Right forelimb (tissue), 1 donor: ENCODE results near the gene HSPG2.
"Not testable (repeated sequence)": the region's sequence is repeated elsewhere in the genome, so short reads cannot be mapped to it uniquely, and the experiment has no call there.

Experiments used
- DNase-seq: peaks from one replicate; pipeline ENCODE4 v3.0.0-alpha.2; 2018

HSPG2 gene

DNA sequence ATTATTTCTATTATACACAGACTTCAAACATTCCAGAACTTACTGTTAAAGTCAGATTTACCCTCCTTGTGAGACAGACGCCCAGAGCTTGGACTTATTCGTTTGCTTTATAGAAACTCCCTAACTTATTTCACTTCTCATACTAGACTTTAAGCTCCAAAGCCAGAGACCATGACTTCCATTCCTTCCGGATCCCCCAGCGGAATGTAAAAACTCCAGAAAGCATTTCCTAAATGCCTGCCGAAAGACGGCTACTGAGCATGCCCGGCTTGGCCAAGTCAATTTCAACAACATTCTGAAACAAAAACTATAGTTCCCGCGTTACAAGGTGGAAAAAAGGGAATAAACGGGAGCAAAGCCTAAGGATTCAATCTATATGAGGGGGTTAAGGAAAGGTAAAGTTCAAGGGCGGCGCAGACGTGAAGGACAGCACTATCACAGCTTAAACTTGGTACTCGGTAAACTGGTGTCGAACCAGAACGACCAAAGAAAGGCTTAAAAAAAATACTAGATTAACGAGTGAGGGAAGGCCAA is 155.2 kb downstream of the HSPG2 start:
- peak; percentile 45 for DNase-seq

DNA sequence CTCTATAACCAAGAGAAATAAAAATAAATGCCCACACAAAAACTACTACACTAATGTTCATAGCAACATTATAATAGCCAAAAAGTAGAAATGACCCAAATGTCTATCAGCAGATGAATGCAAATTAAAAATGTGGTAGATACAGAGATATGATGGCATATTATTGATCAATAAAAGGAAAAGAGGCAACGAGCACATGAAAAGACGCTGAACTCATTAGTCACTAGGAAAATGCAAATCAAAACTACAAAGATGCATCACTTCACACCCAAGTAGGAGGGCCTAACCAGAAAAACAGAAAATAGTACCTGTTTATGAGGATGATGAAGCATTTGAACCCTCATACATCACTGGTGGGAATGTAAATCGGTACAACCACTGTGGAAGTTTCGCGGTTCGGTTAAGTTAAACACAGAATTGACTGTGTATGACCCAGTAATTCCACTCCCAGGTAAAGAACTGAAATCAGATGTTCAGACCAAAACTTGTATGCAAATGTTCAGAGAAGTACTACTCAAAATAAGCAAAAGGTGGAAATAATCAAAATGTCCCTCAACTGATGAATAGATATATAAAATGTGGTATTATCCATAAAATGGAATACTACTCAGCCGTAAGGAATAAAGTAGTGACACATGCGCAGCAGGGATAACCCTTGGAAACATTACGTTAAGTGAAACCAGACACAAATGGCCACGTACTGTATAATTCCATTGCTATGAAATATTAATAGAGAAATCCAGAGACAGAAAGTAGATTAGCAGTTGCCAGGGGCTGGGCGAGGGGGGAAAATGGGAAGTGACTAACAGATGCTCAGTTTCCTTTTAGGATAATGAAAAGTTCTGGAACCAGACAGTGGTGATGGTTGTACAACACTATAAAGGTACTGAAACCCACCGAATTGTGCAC is 157.2 kb downstream of the HSPG2 start:
- no peak for DNase-seq

DNA sequence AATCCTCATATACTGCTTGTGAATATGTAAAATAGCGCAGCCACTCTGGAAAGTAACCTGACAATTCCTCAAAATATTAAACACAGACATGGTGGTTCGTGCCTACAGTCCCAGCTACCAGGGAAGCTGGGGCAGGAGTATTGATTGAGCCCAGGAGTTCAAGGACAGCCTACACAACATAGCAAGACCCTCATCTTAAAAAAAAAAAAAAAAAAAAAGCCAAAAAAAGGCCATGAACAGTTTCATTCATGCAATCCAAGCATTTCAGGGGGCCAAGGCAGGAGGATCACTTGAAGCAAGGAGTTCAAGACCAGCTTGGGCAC is 158.7 kb downstream of the HSPG2 start:
- DNase-seq: no peak

DNA sequence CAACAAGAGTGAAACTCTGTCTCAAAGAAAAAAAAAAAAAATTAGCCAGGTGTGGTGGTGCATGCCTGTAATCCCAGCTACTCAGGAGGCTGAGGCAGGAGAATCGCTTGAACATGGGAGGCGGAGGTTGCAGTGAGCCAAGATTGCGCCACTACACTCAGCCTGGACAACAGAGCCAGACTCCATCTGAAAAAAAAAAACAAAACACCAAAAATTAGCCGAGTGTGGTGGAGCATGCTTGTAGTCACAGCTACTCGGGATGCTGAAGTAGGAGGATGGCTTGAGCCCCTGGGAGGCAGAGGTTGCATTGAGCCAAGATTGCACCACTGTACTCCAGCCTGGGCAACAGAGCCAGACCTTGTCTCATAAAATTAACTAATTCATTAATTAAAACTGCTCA is 160.2 kb downstream of the HSPG2 start:
- DNase-seq: not testable (repeated sequence)

DNA sequence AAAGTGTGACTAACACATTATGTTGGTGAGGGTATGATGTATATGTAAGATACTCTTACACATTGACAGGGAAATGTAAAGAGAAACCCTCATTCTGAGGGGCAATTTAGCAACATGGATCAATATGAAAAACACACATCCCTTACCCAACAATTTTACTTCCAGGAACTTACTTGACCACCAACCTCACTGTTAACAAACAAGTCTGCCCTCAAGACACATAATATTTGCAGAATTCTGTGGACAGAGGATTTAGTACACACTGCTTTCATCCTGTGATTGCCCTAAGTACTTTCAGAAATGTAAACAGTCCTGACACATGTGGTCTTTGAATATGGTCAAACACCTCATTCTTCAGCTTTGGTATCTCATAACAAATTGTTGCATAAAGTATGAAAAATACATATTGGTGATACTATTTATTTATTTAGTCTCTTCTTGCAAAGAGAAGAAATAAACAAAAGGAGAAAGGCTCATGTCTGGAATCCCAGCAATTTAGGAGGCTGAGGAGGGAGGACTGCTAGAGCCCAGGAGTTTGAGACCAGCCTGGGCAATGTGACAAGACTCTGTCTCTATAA is 161.0 kb downstream of the HSPG2 start:
- no peak for DNase-seq

DNA sequence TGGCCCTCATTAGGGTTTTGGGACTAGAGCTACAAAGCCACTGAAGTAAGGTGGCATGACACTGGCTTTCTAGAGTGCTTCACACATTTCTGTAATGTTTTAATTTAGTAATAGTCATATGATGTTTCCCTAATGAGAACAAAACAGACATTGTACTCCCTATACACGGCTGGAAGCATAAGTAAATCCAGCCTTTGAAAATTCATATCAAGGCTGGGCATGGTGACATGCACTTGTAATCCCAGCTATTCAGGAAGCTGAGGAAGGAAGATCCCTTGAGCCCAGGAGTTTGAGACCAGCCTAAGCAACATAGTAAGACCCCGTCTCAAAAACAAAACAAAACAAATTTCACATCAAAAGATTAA is 161.6 kb downstream of the HSPG2 start:
- DNase-seq: no peak

DNA sequence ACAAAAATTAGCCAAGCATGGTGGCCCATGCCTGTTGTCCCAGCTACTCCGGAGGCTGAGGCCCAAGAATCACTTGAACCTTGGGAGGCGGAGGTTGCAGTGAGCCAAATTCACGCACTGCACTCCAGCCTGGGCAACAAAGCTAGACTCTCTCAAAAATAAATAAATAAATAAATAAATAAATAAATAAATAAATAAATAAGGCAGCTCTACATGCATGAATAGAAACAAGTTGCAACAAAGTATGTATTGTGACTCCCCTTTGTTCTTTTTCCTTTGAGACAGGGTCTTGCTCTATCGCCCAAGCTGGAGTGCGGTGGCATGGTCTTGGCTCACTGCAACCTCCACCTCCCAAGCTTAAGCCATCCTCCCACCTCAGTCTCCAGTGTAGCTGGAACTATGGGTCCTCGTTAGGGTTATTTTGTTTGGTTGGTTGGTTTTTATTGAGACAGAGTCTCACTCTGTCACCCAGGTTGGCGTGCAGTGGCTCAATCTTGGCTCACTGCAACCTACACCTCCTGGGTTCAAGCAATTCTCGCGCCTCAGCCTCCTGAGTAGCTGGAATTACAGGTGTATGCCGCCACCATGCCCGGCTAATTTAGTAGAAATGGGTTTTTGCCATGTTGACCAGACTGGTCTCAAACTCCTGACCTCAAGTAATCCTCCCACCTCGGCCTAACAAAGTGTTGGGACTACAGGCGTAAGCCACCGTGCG is 162.1 kb downstream of the HSPG2 start:
- no peak for DNase-seq

DNA sequence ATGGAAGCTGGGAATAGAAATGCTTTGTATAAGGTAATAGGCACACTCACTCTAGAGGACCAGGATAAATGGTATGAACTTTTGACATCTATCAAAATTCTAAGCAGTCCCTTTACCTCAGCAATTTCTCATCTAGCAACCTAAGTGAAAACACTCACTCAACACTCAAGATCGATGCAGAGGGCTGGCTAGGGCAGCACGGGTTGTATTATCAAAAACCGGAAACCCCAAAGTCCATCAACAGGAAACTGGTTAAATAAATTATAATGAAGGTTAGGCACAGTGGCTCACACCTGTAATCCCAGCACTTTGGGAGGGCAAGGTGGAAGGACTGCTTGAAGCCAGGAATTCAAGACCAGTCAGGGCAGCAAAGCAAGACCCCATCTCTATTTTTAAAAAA is 163.5 kb downstream of the HSPG2 start:
- DNase-seq: no peak
